Upper lobe of right lung (tissue), 1 donor: ENCODE results near the gene KLF13. TPM values are rescaled to one million over a fixed set of nuclear protein-coding genes. Genes with fewer than 3 reads are reported as not detected.

Experiments used
- ATAC-seq: fragments of 200-7000 bp; cut with Tn5 transposase; one replicate; pipeline ENCODE4 v1.9.1; 2020; ENCODE audit warnings: mild to moderate bottlenecking, moderate library complexity
- DNase-seq: peaks from one replicate; pipeline ENCODE4 v3.0.0-alpha.2; 2020
- H3K27ac ChIP-seq: fragments of 200-600 bp; one replicate; pipeline ENCODE4 v1.8.0; 2022
- H3K27me3 ChIP-seq: fragments of 200-600 bp; one replicate; pipeline ENCODE4 v1.8.0; 2022; ENCODE audit warnings: mild to moderate bottlenecking
- H3K36me3 ChIP-seq: fragments of 200-600 bp; one replicate; pipeline ENCODE4 v1.8.0; 2022
- H3K4me1 ChIP-seq: fragments of 200-600 bp; one replicate; pipeline ENCODE4 v1.8.0; 2022
- H3K4me3 ChIP-seq: fragments of 200-600 bp; one replicate; pipeline ENCODE4 v1.8.0; 2022; ENCODE audit warnings: mild to moderate bottlenecking
- H3K9me3 ChIP-seq: fragments of 200-600 bp; one replicate; pipeline ENCODE4 v1.8.0; 2022
- intact Hi-C: fragments of 100-400 bp; cut with DNase I; formaldehyde crosslinking; loops from one replicate; pipeline ENCODE4 v1.11.0; 2022
- total RNA-seq: library from RNA; stranded (reverse); fragmentation: NEBNext Ultra II Directional; extraction: Animal tissue kit (Norgen Biotek cat#: 25700); gene quantifications from one replicate; pipeline ENCODE4 v1.2.1, GENCODE V29; 2021
- TF ChIP-seq, protein P1 (sequence below): fragments of 200-600 bp; IDR thresholded peaks from one replicate; pipeline ENCODE4 v1.8.0; 2022; ENCODE audit warnings: antibody characterized with exemption
- donor health status: DM: no; HTN: yes; CAD: no; lungs with severe emphysema.

The KLF13 gene
- total RNA-seq, 1 donor from 2014 or later = 176 TPM

DNA sequence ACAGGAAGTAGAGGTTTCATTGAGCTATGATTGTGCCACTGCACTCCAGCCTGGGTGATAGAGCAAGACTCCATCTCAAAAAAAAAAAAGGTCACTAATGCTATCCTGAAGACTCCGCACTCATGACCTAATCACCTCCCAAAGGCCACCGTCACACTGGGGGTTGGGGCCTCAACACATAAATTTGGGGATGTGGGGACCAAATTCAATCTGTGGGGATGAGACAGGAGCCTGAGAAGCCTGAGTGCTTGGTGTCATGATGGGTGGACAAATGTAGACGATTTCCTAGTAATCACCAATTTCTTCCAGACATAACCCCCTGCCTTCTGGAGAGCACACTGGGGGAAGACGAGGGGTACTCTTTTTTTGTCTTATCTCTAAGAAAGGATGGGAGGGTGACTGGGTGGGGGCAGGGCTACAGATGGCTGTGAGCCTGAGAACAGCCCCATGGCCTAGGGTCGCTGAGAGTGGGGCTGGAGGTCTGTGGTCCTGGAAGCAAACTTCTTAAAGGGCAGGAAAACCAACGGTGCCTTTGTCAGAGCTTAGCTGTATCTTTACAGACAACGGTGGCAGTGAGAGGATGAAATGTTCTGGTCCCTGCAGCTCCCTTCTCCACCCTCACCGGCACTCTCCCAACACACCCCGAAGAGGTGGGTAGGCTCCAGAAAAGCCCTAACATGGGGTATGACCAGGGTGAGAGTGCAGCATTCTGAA is 16.6 kb upstream of the KLF13 start:
- Histone ChIP-seq H3K27ac (no peak overlapping the region), H3K4me1 (no peaks in the 10 kb centered on the region), H3K4me3 (no peak overlapping the region), H3K9me3 (peaks cover 7% of the 10 kb centered on the region), H3K27me3 (peaks cover 6% of the 10 kb centered on the region), H3K36me3 (no peaks in the 10 kb centered on the region)
- intact Hi-C loops = loop anchor here (10.0 kb wide), 1 partner anchor 55 kb away; no protein-coding TSS in a partner anchor
- TF ChIP-seq, protein P1, sequence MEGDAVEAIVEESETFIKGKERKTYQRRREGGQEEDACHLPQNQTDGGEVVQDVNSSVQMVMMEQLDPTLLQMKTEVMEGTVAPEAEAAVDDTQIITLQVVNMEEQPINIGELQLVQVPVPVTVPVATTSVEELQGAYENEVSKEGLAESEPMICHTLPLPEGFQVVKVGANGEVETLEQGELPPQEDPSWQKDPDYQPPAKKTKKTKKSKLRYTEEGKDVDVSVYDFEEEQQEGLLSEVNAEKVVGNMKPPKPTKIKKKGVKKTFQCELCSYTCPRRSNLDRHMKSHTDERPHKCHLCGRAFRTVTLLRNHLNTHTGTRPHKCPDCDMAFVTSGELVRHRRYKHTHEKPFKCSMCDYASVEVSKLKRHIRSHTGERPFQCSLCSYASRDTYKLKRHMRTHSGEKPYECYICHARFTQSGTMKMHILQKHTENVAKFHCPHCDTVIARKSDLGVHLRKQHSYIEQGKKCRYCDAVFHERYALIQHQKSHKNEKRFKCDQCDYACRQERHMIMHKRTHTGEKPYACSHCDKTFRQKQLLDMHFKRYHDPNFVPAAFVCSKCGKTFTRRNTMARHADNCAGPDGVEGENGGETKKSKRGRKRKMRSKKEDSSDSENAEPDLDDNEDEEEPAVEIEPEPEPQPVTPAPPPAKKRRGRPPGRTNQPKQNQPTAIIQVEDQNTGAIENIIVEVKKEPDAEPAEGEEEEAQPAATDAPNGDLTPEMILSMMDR = no peak
- DNase-seq = no peak
- no peak for ATAC-seq

DNA sequence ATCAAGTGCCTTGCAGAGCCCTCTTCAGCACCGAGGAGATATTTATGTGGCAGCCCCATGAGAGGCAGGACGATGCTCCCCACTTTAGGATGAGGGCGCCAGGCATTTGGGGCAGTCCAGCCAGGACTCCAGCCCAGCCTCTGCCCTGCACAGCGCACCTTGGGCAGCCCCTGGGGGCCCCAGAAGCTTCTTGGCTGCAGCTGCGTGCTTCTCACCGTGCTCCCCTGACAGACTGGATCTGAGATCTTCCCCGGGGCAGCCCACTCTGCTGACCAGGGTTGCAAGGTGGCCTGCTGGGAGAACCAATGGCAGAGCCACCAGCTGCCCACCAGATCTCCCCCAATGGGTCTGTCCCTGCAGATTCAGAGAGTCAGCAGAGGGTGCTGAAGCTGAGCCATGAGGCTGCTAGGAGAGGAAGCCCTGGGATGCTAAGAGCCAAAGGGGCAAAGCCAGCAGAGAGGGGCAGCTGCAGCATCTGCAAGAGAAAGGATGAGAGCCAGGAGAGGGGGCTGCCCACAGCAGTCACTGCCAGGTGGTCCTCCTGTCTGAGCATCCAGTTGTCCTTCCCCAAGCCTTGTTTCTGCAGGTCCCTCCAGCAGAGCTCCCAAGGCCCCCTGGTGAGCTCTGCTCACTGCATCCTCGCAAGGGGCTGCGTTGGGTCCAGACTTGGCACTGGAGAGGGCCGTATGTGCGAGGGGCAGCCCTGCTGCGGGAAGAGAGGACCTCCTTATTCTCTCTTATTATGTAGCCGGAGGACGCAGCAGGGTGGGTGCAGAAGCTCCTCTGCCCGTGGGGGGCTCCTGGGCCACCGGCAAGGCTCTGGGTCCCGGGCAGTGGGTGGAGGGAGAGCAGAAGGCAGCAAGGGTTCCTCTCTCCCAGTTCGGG is 14.7 kb upstream of the KLF13 start:
- Histone ChIP-seq H3K36me3 (no peaks in the 10 kb centered on the region), H3K4me1 (no peaks in the 10 kb centered on the region), H3K27me3 (peaks cover 6% of the 10 kb centered on the region), H3K27ac (no peak overlapping the region), H3K9me3 (peaks cover 7% of the 10 kb centered on the region), H3K4me3 (no peak overlapping the region)
- ATAC-seq = peak; percentile 5
- TF ChIP-seq, protein P1 = no peak
- intact Hi-C loops = no loop called here
- DNase-seq = no peak

DNA sequence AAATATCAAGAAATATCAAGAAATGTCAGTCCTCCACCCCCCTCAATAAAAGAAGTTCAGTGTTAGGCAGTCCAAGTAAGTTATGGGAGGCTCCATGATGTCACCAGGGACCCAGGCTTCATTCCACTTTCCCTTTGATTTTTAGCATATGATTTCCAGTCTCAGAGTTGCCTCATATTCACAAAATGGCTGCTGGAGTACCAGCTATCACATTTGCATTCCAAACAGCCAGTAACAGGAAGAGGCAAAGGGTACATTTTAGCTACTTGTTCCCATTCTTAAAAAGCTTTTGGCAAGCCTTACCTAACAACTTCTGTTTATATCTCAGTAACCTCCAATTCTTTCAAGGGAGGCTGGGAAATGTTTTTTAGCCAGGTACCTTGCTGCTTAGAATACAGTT is 13.4 kb upstream of the KLF13 start:
- no peaks in the 10 kb centered on the region for H3K36me3 ChIP-seq
- no peaks in the 10 kb centered on the region for H3K4me1 ChIP-seq
- peaks cover 1% of the 10 kb centered on the region for H3K27me3 ChIP-seq
- no peak overlapping the region for H3K4me3 ChIP-seq
- DNase-seq (no peak), ATAC-seq (no peak)
- TF ChIP-seq, protein P1 = no peak
- no peak overlapping the region for H3K27ac ChIP-seq
- peaks cover 7% of the 10 kb centered on the region for H3K9me3 ChIP-seq
- intact Hi-C loops = no loop called here

DNA sequence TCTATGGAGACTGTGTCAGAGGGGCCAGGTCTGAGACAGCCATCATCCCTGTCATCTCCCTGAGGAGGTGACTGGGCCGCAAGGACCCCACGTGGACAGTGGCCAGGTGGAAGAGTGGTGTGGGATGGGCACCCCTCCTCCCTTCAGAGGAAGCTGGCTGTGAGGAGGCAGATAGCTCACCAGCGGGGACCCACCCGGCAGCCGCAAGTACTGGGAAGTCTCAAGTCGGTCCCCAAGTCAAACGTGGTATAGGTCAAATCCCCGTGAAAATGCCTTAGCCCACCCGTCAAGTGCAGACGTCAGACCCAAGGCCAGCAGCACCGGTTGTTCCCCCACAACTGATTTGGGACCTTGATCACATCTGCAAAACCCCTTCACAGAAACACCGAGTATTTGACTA is 12.3 kb upstream of the KLF13 start:
- DNase-seq = no peak
- Histone ChIP-seq H3K27ac (no peak overlapping the region), H3K27me3 (no peaks in the 10 kb centered on the region), H3K36me3 (no peaks in the 10 kb centered on the region), H3K4me3 (no peak overlapping the region), H3K9me3 (peaks cover 7% of the 10 kb centered on the region), H3K4me1 (no peaks in the 10 kb centered on the region)
- no peak for ATAC-seq
- intact Hi-C loops = no loop called here
- TF ChIP-seq, protein P1 = no peak

DNA sequence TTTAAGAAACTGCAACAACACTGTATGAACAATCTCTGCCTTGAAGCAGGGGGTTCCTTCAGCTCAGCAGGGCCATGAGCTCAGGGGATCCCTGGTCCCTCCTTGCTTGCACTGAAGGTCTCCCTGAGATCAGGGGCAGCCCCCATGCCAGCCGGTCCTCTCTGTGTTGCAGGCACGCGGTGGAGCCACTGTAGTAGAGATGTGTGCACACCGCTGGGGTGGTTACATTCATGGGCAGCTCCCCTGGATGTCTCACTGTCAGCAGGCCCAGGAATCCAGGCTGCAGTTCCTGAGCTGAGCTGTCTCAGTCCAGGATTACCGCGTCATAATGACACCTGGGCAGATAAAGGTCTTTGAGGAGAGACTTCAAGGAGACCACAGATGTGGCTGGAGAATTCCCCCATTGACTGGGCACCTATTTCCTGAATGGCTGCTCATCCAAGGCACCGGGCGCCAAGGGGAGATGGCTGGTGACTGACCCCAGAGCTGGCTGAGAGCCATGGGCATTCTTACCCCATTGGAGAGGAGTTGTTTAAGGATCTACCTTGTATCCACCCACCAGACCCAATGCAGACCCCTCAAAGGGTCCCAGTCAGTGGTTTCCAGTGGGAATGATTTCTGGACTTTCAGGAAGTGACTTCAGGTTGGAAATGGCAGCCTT is 10.4 kb upstream of the KLF13 start:
- H3K27me3 ChIP-seq = no peaks in the 10 kb centered on the region
- no peak overlapping the region for H3K4me3 ChIP-seq
- ATAC-seq (no peak), DNase-seq (no peak)
- TF ChIP-seq, protein P1 = no peak
- no peaks in the 10 kb centered on the region for H3K4me1 ChIP-seq
- intact Hi-C loops = no loop called here
- H3K9me3 ChIP-seq = peaks cover 7% of the 10 kb centered on the region
- H3K36me3 ChIP-seq = no peaks in the 10 kb centered on the region
- no peak overlapping the region for H3K27ac ChIP-seq
